ENCODE data around the gene DEPDC5.

GRCh38 chr22:31814942-31815341, 61.1 kb downstream of the DEPDC5 start:
- no peak for TF ChIP-seq YY1 (IDR thresholded peaks at IDR 0.05; ENCODE audit: insufficient read depth, insufficient read length)
- no peak for TF ChIP-seq SUZ12 (IDR thresholded peaks at IDR 0.05; ENCODE audit: extremely low read depth, insufficient read depth, insufficient read length)
- no peak for TF ChIP-seq ZNF274 (IDR thresholded peaks at IDR 0.05; ENCODE audit: low read depth, low read length)

Measured in NT2/D1 (cell line).